Sigmoid colon (tissue), 4 donors: ENCODE measurements around the gene FXR2.

Experiments used
- POLR2A ChIP-seq, 2 donors: fragments of 450-650 bp; IDR thresholded peaks; one replicate each; pipeline ENCODE4 v1.6.1; 2016; ENCODE audit warnings: antibody characterized with exemption in 2 of 2, mild to moderate bottlenecking in 2 of 2, moderate library complexity in 2 of 2
- POLR2AphosphoS5 ChIP-seq, 4 donors: sonication (generic); formaldehyde crosslinking; IDR thresholded peaks; one replicate each; pipeline ENCODE4 v1.6.1; 2017; ENCODE audit warnings: antibody characterized with exemption in 4 of 4
- TF ChIP-seq, protein P1 (sequence below), 4 experiments: fragments of 450-650 bp in 3 of 4; fragments of 200-600 bp in 1 of 4; IDR thresholded peaks; one replicate each; pipeline ENCODE4 v1.5.1; 2016 to 2019; ENCODE audit warnings: antibody characterized with exemption in 4 of 4, mild to moderate bottlenecking in 3 of 4, moderate library complexity in 2 of 4

- TF ChIP-seq, protein P1, sequence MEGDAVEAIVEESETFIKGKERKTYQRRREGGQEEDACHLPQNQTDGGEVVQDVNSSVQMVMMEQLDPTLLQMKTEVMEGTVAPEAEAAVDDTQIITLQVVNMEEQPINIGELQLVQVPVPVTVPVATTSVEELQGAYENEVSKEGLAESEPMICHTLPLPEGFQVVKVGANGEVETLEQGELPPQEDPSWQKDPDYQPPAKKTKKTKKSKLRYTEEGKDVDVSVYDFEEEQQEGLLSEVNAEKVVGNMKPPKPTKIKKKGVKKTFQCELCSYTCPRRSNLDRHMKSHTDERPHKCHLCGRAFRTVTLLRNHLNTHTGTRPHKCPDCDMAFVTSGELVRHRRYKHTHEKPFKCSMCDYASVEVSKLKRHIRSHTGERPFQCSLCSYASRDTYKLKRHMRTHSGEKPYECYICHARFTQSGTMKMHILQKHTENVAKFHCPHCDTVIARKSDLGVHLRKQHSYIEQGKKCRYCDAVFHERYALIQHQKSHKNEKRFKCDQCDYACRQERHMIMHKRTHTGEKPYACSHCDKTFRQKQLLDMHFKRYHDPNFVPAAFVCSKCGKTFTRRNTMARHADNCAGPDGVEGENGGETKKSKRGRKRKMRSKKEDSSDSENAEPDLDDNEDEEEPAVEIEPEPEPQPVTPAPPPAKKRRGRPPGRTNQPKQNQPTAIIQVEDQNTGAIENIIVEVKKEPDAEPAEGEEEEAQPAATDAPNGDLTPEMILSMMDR (IDR thresholded peaks at IDR 0.05), result peak; percentile 43 to 86 (median 70)
- TF ChIP-seq POLR2A (IDR thresholded peaks at IDR 0.05) (no peak), POLR2AphosphoS5 (IDR thresholded peaks at IDR 0.05) (peak in 1 of 4 donors; percentile 5)
Measured at GRCh38 chr17:7560172-7561027, 54.3 kb downstream of the FXR2 start.
